CD14-positive monocyte (primary cell): ENCODE measurements around the gene CDH15. TPM values are rescaled to one million over a fixed set of nuclear protein-coding genes. Genes with fewer than 3 reads are reported as not detected.

Experiments used
- DNase-seq, 3 donors: peaks; one replicate each; pipeline ENCODE4 v3.0.0-alpha.2; 2011 to 2022
- H2AFZ ChIP-seq: 2 replicates; pipeline ENCODE4 v1.6.0; 2012; ENCODE audit warnings: mild to moderate bottlenecking, low read depth, low read length, inconsistent platforms; ENCODE audit not compliant: insufficient read depth, poor library complexity, severe bottlenecking
- H3K27ac ChIP-seq, 2 donors: 1 replicate in 1 of 2; 2 replicates in 1 of 2; pipeline ENCODE4 v1.5.1; 2012 to 2013; ENCODE audit warnings: low read length in 2 of 2, control low read depth in 1 of 2, inconsistent platforms in 1 of 2, low read depth in 1 of 2, mild to moderate bottlenecking in 1 of 2
- H3K27me3 ChIP-seq, 2 donors: one replicate each; pipeline versions ENCODE4 v1.6.0 to v1.6.1; 2011 to 2013; ENCODE audit warnings: low read length in 2 of 2; ENCODE audit not compliant: control insufficient read depth in 2 of 2, insufficient read depth in 2 of 2
- H3K36me3 ChIP-seq, 2 donors: replicated peaks in 1 of 2; 1 replicate in 1 of 2; 2 replicates in 1 of 2; pipeline versions ENCODE4 v1.5.1 to v1.6.1; 2012 to 2013; ENCODE audit warnings: low read length in 2 of 2, control low read depth in 1 of 2, inconsistent platforms in 1 of 2, mild to moderate bottlenecking in 1 of 2; ENCODE audit not compliant: insufficient read depth in 2 of 2, control insufficient read depth in 1 of 2
- H3K4me1 ChIP-seq, 2 donors: 1 replicate in 1 of 2; 2 replicates in 1 of 2; pipeline versions ENCODE4 v1.5.1 to v1.6.1; 2012 to 2013; ENCODE audit warnings: low read length in 2 of 2, control low read depth in 1 of 2, inconsistent platforms in 1 of 2, mild to moderate bottlenecking in 1 of 2, moderate library complexity in 1 of 2; ENCODE audit not compliant: insufficient read depth in 2 of 2, control insufficient read depth in 1 of 2
- H3K4me2 ChIP-seq: replicated peaks from 2 replicates; pipeline ENCODE3; 2012; ENCODE audit warnings: low read length, moderate library complexity, mild to moderate bottlenecking; ENCODE audit not compliant: poor library complexity, severe bottlenecking; ENCODE audit errors: extremely low read depth
- H3K4me3 ChIP-seq, 3 experiments: fragments of 200-600 bp in 1 of 3; sonication (generic) in 1 of 3; replicated peaks in 1 of 3; 1 replicate in 2 of 3; 2 replicates in 1 of 3; pipeline ENCODE4 v1.5.1; 2011 to 2013; ENCODE audit warnings: low read length in 3 of 3, mild to moderate bottlenecking in 3 of 3, control low read depth in 2 of 3, low read depth in 2 of 3, inconsistent platforms in 1 of 3, moderate library complexity in 1 of 3
- H3K79me2 ChIP-seq: 2 replicates; pipeline ENCODE4 v1.6.0; 2012; ENCODE audit warnings: mild to moderate bottlenecking, control low read depth, inconsistent platforms, low read length, moderate library complexity; ENCODE audit not compliant: insufficient read depth
- H3K9ac ChIP-seq: 2 replicates; pipeline ENCODE4 v1.6.0; 2017; ENCODE audit warnings: low read length, mild to moderate bottlenecking; ENCODE audit not compliant: insufficient read depth, poor library complexity, severe bottlenecking
- H3K9me3 ChIP-seq, 2 donors: replicated peaks in 1 of 2; 1 replicate in 1 of 2; 2 replicates in 1 of 2; pipeline versions ENCODE4 v1.5.1 to v1.6.1; 2012 to 2013; ENCODE audit warnings: low read length in 2 of 2, control low read depth in 1 of 2; ENCODE audit not compliant: control insufficient read depth in 1 of 2, insufficient read depth in 1 of 2
- H4K20me1 ChIP-seq: 2 replicates; pipeline ENCODE4 v1.6.0; 2012; ENCODE audit warnings: mild to moderate bottlenecking, low read length, control low read depth, moderate library complexity; ENCODE audit not compliant: insufficient read depth
- H3K27ac Mint-ChIP-seq, 7 donors: one replicate each; pipeline ENCODE4 v1.8.0; 2020; ENCODE audit warnings: mild to moderate bottlenecking in 7 of 7, mixed read lengths in 7 of 7, moderate library complexity in 6 of 7, inconsistent platforms in 2 of 7
- H3K27me3 Mint-ChIP-seq, 3 donors: one replicate each; pipeline ENCODE4 v1.8.0; 2021 to 2022; ENCODE audit warnings: low read depth in 3 of 3, mild to moderate bottlenecking in 3 of 3, mixed read lengths in 3 of 3, moderate library complexity in 3 of 3, inconsistent platforms in 1 of 3
- H3K36me3 Mint-ChIP-seq, 2 donors: one replicate each; pipeline ENCODE4 v1.8.0; 2020; ENCODE audit warnings: mixed read lengths in 2 of 2, inconsistent platforms in 1 of 2, mild to moderate bottlenecking in 1 of 2
- H3K4me1 Mint-ChIP-seq: one replicate; pipeline ENCODE4 v1.8.0; 2020; ENCODE audit warnings: mild to moderate bottlenecking, mixed read lengths
- H3K4me3 Mint-ChIP-seq, 2 donors: one replicate each; pipeline ENCODE4 v1.8.0; 2020; ENCODE audit warnings: mild to moderate bottlenecking in 2 of 2, mixed read lengths in 2 of 2, moderate library complexity in 1 of 2
- H3K9me3 Mint-ChIP-seq, 7 donors: one replicate each; pipeline ENCODE4 v1.8.0; 2020 to 2022; ENCODE audit warnings: mixed read lengths in 7 of 7, mild to moderate bottlenecking in 6 of 7, moderate library complexity in 6 of 7, inconsistent platforms in 2 of 7
- WGBS: methylation state at CpG from one replicate; pipeline ENCODE4 v1.1.5; 2013; ENCODE audit warnings: missing lambda C conversion rate; ENCODE audit not compliant: insufficient coverage; 5-methylcytosine and 5-hydroxymethylcytosine counted together
- intact Hi-C, 2 donors: fragments of 100-400 bp; cut with micrococcal nuclease; formaldehyde crosslinking; loops; one replicate each; pipeline versions ENCODE4 v1.15.0 to v1.15.1; 2023
- polyA plus RNA-seq, 3 donors: library from polyadenylated mRNA; depleted of rRNA in 1 of 3; unstranded in 2 of 3; stranded (reverse) in 1 of 3; fragments of 300-500 nt in 2 of 3; fragments of >200 nt in 1 of 3; fragmentation: Illumina TruSeq in 2 of 3; gene quantifications; 1 replicate in 2 of 3; 2 replicates in 1 of 3; pipeline ENCODE4 v1.2.3, GENCODE V29; 2012 to 2021
- TF ChIP-seq, protein P1 (sequence below): fragments of 200-600 bp; IDR thresholded peaks from one replicate; pipeline ENCODE4 v1.8.0; 2022; ENCODE audit warnings: antibody characterized with exemption, mild to moderate bottlenecking

The CDH15 gene
- polyA plus RNA-seq, 3 donors = not detected

GRCh38 chr16:89200850-89201411 is 29.4 kb downstream of the CDH15 start:
- Histone ChIP-seq H4K20me1 (no peaks in the 10 kb centered on the region), H3K4me2 (peak overlapping the region; percentile 65), H3K9ac (no peak overlapping the region), H3K27ac (no peak overlapping the region), H3K4me1 (peaks cover 15 to 21% of the 10 kb centered on the region in 2 donors), H3K27me3 (peaks cover 31 to 51% of the 10 kb centered on the region in 2 donors), H2AFZ (no peak overlapping the region), H3K9me3 (peaks cover 8 to 9% of the 10 kb centered on the region in 2 donors), H3K36me3 (no peaks in the 10 kb centered on the region), H3K4me3 (peak overlapping the region in 1 of 3 experiments; percentile 47), H3K79me2 (no peaks in the 10 kb centered on the region)
- Mint-ChIP-seq H3K4me1 (peaks cover 16% of the 10 kb centered on the region), H3K9me3 (peaks cover 3 to 20% (median 16%) of the 10 kb centered on the region in 7 donors), H3K27ac (no peak overlapping the region), H3K27me3 (peaks cover 44 to 68% (median 61%) of the 10 kb centered on the region in 3 donors), H3K4me3 (peak overlapping the region; percentile 64 to 83), H3K36me3 (peaks cover 3 to 6% of the 10 kb centered on the region in 2 donors)
- intact Hi-C loops = no loop called here
- 1% methylated on average over 58 of the region's 58 CpGs for WGBS
- no peak for DNase-seq
- TF ChIP-seq, protein P1, sequence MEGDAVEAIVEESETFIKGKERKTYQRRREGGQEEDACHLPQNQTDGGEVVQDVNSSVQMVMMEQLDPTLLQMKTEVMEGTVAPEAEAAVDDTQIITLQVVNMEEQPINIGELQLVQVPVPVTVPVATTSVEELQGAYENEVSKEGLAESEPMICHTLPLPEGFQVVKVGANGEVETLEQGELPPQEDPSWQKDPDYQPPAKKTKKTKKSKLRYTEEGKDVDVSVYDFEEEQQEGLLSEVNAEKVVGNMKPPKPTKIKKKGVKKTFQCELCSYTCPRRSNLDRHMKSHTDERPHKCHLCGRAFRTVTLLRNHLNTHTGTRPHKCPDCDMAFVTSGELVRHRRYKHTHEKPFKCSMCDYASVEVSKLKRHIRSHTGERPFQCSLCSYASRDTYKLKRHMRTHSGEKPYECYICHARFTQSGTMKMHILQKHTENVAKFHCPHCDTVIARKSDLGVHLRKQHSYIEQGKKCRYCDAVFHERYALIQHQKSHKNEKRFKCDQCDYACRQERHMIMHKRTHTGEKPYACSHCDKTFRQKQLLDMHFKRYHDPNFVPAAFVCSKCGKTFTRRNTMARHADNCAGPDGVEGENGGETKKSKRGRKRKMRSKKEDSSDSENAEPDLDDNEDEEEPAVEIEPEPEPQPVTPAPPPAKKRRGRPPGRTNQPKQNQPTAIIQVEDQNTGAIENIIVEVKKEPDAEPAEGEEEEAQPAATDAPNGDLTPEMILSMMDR = no peak

GRCh38 chr16:89201439-89202377 is 30.2 kb downstream of the CDH15 start:
- Histone ChIP-seq H3K4me1 (peaks cover 15 to 21% of the 10 kb centered on the region in 2 donors), H3K9ac (no peak overlapping the region), H4K20me1 (no peaks in the 10 kb centered on the region), H3K79me2 (no peaks in the 10 kb centered on the region), H3K27ac (no peak overlapping the region), H2AFZ (no peak overlapping the region), H3K4me2 (peak overlapping the region; percentile 65), H3K9me3 (peaks cover 8 to 9% of the 10 kb centered on the region in 2 donors), H3K27me3 (peaks cover 31 to 51% of the 10 kb centered on the region in 2 donors), H3K4me3 (no peak overlapping the region), H3K36me3 (no peaks in the 10 kb centered on the region)
- peak; percentile 40 to 69 (median 53) for DNase-seq
- peaks cover 16% of the 10 kb centered on the region for H3K4me1 Mint-ChIP-seq
- under 1% methylated on average over 84 of the region's 111 CpGs for WGBS
- H3K4me3 Mint-ChIP-seq = peak overlapping the region; percentile 53 to 85
- TF ChIP-seq, protein P1 = no peak
- H3K27ac Mint-ChIP-seq = no peak overlapping the region
- H3K9me3 Mint-ChIP-seq = peaks cover 3 to 20% (median 16%) of the 10 kb centered on the region in 7 donors
- H3K27me3 Mint-ChIP-seq = peaks cover 49 to 70% (median 61%) of the 10 kb centered on the region in 3 donors
- intact Hi-C loops = no loop called here
- peaks cover 3 to 6% of the 10 kb centered on the region in 2 donors for H3K36me3 Mint-ChIP-seq
